ENCODE results near the gene HSD17B8.

- TF ChIP-seq TCF12 (IDR thresholded peaks at IDR 0.05; ENCODE audit: low read depth) (no peak), ZBTB7A (IDR thresholded peaks at IDR 0.05; ENCODE audit: low read depth) (no peak), RAD21 (IDR thresholded peaks at IDR 0.05; ENCODE audit: low read depth) (no peak), MAX (IDR thresholded peaks at IDR 0.05) (no peak), TEAD4 (IDR thresholded peaks at IDR 0.05) (no peak)
Observed at GRCh38 chr6:33252759-33253158, 48.3 kb downstream of the HSD17B8 start.
